GM10266 (cell line): ENCODE data around the gene PBRM1.

Source experiments
- DNase-seq: peaks from one replicate; pipeline ENCODE4 v3.0.0; 2012; ENCODE audit errors: extremely low spot score
- CTCF ChIP-seq: IDR thresholded peaks from 2 replicates; pipeline ENCODE4 v1.5.1; 2012; ENCODE audit warnings: mild to moderate bottlenecking, low read depth; ENCODE audit not compliant: control insufficient read depth, insufficient read depth; ENCODE audit errors: missing control alignments

PBRM1 gene

GRCh38 chr3:52703341-52703740 lies 17.6 kb upstream of the PBRM1 start:
- DNase-seq: no peak
- no peak for TF ChIP-seq CTCF

DNA sequence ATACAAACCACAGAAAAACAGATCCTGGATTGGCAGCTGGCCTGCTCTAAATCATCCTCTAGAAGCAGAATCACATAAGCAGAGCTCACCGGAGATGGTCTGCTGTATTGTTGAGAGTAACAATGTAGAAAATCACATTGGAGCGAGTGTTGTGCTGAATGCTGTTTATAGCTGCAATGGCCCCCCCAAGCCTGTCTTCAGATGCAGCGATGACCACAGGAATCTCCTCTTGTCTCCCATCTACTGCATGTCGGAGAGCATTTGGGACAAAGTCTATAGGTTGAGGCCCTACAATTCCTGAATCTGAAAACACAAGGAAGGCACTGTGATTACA lies 11.9 kb upstream of the PBRM1 start:
- DNase-seq: no peak
- TF ChIP-seq CTCF: no peak

DNA sequence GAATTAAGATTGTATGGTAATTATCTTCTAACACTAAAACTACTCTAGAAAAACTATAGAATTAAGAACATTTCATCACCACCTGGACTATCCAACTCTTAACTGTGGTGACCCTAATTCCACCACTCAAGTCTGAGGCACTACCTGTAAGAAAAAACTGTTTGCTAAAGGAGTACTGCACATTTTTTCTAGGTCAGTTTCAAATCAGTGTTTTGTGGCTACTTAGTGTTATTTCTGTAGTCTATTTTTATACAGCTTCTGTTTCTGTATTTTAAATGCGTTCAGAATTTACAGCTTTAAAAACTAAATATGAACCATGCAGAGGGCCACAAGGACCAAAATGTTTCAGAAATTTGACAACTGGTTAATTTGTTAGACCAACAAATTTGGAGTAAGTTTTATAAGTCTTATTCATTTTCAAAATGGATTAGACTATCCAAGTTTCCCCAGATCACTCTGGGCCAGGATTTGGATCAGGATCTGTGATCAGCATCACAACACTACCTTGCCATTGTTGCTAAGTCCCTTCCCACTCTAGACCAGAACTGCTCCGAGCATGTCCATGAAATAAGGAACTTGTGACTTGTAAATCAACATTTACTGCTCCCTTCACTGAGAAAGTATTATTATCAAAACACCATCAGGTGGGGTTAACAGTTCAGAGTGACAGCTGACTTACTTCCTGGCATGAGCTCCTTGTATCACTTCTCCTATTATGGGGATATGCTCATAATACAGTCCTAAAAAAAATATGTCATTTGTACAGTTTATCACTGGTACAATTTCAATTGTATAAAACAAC lies 11.3 kb upstream of the PBRM1 start:
- no peak for TF ChIP-seq CTCF
- no peak for DNase-seq

- DNase-seq: no peak
- TF ChIP-seq CTCF: no peak
Measured at GRCh38 chr3:52695798-52696671, 10.3 kb upstream of the PBRM1 start.

DNA sequence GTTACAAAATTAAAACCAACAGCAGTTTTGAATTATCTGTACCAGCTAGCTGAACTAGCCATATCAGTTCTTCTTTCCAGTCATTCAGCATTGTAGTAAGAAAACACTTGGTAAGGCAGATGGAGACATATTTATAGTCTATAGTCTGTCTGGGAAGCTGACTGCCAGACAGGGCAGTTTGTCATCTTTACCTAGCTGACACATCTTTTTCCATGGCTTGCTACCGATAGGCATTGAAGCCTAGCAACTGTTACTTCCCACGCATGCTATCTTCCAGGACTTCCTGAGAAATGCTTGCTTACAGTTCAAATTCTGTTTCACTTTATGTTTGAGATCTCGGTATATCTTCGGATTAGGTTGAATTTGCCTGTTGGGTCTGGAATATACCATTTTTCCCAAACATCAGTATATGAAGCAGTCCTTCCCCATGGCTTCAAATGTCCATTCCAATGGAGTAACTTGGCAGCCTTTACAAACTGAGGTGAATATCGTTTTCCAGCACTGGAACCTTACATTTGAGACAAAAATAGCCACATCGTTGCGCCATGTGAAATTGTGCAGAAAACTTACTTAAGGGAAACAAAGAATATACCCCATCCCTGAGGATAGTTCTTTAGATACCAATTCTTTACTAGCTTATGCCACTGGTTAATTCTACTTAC lies 8.9 kb upstream of the PBRM1 start:
- no peak for TF ChIP-seq CTCF
- no peak for DNase-seq

GRCh38 chr3:52693071-52693470 lies 7.4 kb upstream of the PBRM1 start:
- DNase-seq: no peak
- no peak for TF ChIP-seq CTCF

GRCh38 chr3:52690560-52690959 lies 4.8 kb upstream of the PBRM1 start:
- no peak for TF ChIP-seq CTCF
- no peak for DNase-seq
